ENCODE data around the gene SLC8A1. TPM values are rescaled to one million over a fixed set of nuclear protein-coding genes. Genes with fewer than 3 reads are reported as not detected.

The SLC8A1 gene
- polyA plus RNA-seq, 4 donors: 67.4 to 72.0 (median 68.1) TPM

DNA sequence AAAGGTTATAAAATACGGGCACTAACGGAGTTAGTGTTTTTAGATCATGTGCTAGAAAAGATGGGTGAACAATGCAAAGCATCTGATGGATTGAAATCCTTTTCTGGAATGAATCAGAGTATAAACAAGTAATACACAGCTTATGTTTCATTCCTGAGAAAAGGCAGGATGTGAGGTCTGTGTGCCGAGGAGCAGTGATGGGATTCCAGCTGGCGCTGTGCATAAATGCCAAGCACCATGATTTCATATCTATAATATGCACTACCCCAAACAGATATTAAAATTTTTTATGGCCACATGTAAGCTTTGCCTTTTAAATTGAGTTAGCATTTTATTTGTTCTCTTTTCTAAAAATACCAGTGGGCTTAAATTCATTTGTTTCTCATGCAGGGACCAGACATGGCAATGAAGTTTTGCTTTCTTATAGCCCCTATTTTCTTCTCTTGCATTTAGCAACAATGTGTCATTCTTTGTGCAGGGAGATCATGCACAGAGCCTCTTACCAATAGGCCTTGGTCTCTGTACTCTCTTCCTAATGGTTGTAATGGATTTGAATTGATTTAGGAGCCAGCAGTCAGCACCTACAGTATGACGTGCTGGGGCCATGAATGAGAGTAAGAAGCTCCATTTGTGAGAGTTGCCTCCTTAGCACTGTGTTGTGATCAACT is 323.9 kb downstream of the SLC8A1 start:
- DNase-seq (ENCODE audit: low read depth in 4 of 4, low spot score in 3 of 4): no peak

DNA sequence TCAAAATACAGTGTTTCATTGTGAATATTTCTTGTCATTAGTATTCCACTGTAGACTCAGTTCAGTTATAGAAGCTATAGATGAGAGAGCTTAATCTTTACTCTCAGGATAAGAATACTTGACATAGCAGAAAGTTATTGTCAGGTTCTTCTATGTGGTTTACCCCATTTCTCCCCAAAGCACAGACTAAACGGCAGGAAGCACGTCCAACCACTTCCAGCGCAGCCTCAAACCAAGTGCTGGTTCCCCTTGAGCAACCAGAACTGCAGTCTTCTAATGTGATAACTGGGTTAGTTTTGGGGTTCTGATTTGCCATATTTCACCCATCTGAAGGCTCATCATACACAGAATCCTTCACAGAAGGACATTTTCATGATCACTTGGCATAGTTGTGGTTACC is 324.7 kb downstream of the SLC8A1 start:
- DNase-seq (ENCODE audit: low read depth in 4 of 4, low spot score in 3 of 4): no peak

DNA sequence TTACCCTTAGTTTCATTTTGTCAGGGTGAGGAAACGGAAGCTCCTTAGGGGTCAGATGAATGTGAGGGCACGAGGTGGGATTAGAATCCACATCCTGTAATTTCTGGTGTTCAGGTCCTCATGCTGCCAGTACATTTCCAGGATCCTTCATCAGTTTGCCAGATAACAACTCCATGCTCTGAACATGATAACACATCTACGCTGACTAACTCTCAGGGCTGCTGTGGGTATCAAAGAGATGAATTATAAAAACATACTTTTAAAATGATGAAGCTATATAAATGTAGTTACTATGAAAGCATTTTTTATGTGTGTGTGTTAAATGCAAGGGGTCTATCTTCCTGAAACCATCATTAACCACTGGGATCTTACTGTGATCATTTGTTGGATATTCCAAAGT is 325.9 kb downstream of the SLC8A1 start:
- DNase-seq (ENCODE audit: low read depth in 4 of 4, low spot score in 3 of 4): no peak

DNA sequence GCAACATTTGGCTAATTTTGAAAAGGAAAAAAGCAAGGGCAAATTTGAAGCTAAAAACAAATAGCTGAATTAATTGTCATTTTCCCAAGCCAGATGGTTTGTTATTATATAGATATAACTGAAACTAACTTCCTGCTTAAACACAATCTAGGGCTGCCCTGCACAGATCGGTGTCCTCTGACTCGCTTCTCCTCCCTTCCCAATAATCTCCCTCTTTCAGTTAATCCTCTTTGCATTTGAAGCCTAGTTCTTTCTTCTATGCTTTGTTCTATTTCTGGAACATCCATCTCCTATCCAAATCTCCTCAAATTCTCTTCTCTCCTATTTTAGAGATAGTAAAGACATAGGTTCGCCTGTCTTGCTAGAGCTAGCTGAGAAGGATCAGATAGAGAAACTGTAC is 328.1 kb downstream of the SLC8A1 start:
- DNase-seq (ENCODE audit: low read depth in 4 of 4, low spot score in 3 of 4): no peak

DNA sequence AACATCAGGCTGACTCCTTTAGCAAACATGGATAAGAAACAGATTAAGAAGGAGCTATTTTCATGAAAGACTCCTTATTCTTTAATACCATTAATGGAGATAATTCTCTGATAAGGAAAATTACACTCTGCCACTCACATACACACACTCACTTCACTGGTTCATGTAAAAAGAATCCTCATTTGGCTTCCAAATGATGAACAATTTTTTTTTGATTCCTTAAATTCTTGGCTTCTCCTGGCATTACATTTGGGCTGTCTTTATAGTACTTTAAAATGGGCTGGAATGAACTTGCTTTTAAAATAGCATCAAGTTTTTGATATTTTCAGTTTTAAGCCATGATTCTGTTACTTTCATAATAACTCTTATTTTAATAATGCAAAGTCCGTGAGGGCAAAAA is 328.6 kb downstream of the SLC8A1 start:
- DNase-seq (ENCODE audit: low read depth in 4 of 4, low spot score in 3 of 4): no peak

DNA sequence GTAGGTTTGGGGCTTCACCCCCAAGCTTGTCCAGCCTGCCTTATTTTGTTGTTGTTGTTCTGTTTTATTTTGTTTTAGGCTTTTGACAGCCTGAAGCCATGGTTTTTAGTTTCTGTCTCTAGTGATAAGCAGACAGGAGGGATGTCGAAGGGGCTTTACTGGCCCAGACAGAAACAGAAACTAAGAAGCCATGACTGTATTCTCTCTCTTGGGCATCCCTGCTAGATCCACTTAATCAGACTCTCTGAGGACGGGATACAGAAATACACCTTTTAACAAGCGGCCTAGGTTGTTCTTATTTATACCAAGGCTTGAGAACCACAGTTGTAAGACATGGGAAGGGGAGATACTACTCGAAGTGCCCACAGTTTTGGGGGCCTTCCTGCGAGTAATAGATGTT is 330.9 kb downstream of the SLC8A1 start:
- no peak for DNase-seq (ENCODE audit: low read depth in 4 of 4, low spot score in 3 of 4)

DNA sequence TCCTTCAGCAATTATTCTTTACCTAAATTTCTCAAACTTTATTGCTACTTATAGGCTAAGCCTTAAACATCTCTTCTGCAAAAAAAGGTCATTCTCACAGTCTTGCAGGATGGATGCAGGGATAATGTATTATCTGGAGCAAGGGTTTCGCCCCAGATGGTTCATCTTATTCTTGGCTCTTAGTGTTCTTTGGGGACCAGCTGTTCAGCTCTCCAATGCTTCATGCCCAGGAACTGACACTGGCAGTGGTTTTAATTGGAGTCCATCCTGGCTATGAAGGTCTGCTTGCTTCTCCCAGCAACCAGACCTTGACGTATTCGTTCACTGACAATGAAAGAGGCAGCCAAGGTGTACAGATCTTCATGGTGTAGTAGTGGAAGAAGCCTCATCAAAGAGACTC is 331.9 kb downstream of the SLC8A1 start:
- no peak for DNase-seq (ENCODE audit: low read depth in 4 of 4, low spot score in 3 of 4)

DNA sequence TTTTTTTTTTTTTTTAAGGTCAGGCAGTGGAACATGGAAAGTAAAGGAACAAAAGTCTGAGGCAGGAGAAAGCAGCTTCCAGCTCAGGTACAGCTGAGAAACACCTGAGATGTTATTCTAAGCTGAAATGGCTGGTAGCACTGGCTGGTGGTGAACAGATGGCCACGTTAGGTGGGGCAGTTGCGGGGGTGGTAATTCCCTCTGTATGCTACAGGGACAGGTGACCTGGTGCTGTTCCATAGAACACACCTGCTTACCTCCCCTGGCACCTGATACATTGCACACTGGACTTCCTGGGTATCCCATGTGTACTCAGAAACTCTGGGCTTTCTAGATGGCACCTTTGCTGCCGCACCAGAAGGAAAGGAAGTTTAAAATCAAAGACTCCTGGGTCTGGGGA is 333.3 kb downstream of the SLC8A1 start:
- DNase-seq (ENCODE audit: low read depth in 4 of 4, low spot score in 3 of 4): no peak

DNA sequence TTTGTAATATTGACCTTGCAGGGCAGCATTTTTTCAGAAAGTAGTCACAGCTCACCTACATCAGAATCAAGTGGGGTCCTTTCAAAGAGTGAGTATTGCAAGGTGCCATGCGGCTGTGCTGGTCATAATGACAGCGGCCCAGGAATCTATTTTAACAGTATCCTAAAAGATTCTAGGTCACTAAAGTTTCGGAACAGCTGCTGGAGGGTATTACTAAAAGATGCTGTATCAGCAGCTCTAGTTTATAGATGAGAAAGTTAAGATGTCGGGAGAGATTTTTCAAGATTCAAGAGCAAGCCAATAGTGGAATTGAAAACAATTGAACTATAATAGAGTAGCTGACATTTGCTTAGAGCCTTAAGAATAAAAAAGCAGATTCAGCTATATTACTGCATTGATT is 336.0 kb downstream of the SLC8A1 start:
- no peak for DNase-seq (ENCODE audit: low read depth in 4 of 4, low spot score in 3 of 4)

DNA sequence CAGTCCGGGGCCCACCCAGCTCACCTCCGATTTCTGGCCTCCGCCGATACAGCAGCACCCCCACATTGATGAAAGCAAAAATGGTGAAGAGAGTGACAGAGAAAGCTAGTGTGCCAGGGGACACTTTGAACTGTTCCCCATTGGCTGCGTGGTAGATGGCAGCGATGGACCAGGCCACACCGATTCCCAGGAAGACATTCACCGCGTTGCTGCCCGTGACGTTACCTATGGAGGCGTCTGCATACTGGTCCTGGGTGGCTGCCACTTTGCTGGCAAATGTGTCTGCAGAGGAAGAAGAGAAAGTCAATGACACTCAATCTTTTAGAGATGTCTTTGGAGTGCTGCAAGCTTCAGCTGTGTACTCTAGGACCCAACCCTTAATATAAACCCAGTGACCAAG is 336.5 kb downstream of the SLC8A1 start:
- DNase-seq (ENCODE audit: low read depth in 4 of 4, low spot score in 3 of 4): no peak

DNA sequence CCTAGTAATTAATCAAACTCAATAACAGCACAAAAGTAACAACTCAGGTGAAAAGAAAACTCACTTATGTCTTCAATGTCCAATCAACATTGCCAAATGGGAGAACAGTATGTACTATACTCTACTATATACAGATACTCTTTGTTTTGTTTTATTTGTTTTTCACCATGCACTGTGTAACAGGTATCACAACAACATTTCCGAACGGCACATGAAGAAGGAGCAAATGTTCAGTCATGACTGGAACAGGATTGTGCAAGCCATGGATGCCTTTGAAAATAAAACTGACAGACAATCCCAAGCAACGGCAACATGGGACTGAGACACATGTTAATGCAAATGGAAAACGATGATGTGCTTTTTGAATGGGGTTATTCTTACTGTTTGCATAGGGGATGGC is 337.9 kb downstream of the SLC8A1 start:
- no peak for DNase-seq (ENCODE audit: low read depth in 4 of 4, low spot score in 3 of 4)

DNA sequence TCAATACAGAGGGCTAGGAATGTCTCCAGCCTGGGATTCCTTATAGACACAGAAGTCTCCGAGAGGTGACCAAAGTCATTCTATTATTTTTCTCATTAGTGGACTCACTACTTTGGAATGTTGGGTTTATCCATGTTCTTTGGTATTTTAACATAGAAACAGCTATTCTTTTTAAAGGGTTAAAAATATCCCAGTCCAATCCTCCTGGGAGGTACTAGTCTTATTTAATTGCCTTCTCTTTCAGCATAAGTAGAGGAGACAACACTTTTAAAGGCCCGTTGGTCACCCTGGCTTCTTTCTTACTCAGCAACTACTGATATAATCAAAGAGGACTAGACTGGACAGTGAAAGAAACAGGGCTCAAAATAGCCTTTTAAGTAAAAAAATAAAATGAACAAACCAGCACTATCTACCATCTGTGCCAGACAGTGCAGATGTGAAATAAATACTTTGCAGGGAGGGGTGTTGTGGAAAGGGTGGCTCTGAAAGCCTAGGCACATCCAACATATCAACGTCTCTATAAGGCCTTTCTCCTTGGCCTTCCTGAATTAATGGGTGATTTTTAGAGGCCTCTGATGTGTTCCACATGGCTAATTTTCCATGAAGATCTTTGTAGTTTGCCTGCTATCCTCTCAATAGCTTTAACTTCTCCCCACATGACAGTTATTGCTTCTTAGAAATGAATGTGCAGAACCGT is 338.5 kb downstream of the SLC8A1 start:
- no peak for DNase-seq (ENCODE audit: low read depth in 4 of 4, low spot score in 3 of 4)

DNA sequence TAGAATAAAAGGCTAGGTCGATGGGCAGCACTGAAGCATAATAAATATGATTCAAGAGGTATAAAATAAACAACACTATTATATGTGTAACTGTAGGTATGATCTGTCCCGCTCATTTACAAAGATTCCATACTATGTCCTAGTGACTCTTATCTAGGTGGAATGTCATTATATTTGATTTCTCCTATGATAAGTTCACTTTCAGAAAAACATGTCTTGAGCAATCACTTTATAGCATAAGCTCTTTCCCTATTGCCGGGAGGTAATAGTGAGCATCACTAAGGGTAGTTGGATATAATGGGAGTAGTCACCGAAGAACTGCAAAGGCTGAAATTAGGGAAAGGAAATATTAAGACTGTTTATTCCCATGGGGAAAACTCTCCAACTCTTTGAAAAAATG is 342.5 kb downstream of the SLC8A1 start:
- DNase-seq (ENCODE audit: low read depth in 4 of 4, low spot score in 3 of 4): no peak

DNA sequence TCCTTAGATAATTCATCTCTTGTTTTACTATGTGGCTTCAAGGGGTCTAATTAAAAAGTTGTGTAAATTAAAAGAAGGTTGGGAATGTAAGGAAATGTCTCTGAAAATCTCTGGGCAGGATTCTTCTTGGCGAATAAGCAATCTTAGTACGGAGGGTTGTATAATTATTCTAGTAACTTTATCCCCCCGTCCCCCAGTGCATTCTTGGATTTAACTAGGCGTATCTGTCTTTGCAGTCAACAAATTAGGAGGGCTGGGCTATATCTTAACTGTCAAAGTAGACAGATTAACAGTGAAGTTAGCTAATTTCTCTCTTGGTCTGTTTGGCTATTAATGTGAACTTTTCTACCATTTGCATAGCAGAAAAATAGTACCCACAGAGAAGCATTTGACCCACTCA is 343.0 kb downstream of the SLC8A1 start:
- no peak for DNase-seq (ENCODE audit: low read depth in 4 of 4, low spot score in 3 of 4)

DNA sequence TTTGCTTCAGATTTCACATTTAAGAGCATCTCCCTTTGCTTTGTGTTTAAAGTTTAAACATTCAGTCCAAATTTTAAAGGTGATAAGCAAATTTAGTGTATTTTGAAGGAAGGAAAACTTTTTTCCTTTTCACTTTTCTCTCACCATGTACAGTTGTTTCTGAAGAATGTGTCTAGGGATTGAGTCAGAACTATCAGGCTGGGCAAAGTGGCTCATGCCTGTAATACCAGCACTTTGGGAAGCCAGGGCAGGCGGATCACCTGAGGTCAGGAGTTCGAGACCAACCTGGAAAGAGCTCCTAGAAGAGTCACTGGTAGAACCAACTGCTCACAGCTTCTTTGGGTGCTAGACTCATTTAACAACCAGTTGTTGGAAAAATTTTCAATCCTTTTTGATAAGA is 345.8 kb downstream of the SLC8A1 start:
- no peak for DNase-seq (ENCODE audit: low read depth in 4 of 4, low spot score in 3 of 4)

DNA sequence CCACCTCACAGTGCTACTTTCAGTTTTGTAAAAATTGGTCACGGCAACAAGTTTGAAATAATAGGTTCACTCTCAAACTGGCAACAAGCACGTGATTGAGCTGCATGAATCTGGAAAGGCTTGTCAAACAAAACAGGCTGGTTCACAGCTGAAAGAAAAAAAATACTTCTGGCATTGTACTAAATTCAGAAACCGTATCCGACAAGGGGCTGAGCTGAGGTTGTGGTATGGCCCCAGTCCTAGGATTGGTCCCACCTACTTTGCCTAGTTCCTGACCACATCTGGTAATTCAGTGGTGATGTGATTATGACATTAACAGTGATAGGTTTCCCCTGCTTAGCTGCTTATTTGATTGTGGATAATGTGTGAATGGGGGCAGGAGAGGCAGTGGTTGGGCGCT is 346.3 kb downstream of the SLC8A1 start:
- no peak for DNase-seq (ENCODE audit: low read depth in 4 of 4, low spot score in 3 of 4)

DNA sequence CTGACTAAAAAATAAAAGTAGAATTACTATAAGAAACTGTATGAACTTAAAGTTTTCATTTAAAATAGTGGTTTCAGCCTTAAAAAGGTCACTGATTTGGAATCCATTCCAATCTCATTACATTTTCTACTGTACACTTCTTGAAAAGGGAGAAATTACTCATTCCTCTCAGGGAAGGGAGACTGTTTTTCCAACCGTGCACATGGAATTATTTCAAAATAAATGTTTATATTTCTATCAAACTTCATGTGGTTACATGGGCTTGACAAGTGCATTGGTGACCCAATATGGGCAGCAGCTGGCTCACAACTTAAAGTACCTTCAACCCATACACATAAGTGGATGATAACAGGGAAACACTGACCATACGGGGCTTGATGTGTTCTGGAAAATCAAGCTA is 348.3 kb downstream of the SLC8A1 start:
- no peak for DNase-seq (ENCODE audit: low read depth in 4 of 4, low spot score in 3 of 4)

DNA sequence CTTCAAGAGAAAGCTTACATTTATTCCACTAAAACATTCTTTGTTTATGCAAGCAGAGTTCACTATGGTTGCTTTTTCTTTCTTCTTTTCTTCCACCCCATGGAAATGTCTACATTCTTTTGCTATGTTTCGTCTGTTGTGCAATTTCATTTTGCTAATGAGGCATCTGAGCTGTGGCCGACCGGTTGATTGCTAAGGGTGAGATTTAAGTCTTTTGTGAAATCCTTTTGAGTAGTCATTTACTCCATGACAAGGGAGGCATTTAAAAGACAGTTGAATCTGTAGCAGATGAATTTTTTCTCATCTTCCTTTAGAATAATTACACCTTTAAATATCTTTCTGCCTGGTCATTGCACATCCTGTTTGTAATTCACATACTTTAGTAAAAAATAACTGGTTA is 348.7 kb downstream of the SLC8A1 start:
- no peak for DNase-seq (ENCODE audit: low read depth in 4 of 4, low spot score in 3 of 4)

DNA sequence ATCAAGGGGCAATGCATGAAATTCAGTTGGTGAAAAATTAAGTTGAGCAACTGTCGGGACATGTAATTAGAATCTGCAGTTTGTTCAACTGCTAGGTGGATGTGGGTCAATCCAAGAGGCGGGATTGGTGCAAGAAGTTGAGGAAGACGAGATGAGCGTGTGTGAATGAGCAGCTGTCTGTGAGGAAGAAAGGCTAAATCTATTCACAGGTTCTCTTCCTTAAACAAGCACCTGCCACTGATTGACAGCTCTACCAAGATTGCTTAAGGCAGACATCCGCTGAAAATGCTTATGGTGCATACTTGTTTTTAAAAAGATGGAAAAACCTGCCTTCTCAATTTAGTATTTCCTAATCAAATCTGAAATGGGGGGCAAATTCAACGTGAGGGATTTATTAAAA is 349.4 kb downstream of the SLC8A1 start:
- DNase-seq (ENCODE audit: low read depth in 4 of 4, low spot score in 3 of 4): no peak

DNA sequence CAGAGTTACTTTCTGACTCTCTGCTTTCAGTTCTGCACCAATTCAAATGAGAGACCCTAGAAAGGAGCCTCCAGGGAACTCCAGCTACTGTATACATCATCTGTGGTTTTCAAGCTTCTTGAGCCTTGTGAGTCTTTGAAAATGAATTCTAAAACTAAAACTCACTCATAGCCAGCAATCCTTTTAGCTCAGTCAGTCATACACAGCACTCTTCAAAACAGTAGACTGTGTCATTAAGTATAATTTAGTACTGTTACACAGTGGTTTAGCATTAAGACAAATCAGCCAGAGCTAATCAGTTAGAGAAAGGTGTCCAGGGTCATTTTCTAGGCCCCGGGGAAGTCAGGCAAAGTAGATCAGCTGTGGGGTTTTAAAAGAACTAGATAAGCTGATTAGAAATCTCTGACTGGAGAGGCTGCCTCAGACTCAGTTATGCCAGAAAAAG is 350.7 kb downstream of the SLC8A1 start:
- DNase-seq (ENCODE audit: low read depth in 4 of 4, low spot score in 3 of 4): no peak

DNA sequence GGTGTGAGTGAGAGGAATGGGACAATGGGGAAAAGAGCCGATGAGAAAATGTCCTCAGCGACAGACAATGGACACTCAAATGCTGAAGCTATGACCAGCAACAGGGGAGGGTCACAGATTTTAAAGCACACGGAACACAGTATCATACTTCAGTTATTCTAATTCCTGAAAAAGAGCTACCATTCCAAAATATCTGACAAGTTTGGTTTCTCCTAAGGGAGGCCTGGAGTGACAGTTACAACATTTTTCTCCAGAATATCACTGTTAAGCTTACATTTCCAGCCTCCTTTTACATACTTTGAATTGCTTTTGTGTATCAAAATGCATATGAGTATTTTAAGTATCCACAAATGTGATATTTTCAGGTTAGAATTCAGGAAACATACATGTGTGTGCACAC is 351.2 kb downstream of the SLC8A1 start:
- no peak for DNase-seq (ENCODE audit: low read depth in 4 of 4, low spot score in 3 of 4)

DNA sequence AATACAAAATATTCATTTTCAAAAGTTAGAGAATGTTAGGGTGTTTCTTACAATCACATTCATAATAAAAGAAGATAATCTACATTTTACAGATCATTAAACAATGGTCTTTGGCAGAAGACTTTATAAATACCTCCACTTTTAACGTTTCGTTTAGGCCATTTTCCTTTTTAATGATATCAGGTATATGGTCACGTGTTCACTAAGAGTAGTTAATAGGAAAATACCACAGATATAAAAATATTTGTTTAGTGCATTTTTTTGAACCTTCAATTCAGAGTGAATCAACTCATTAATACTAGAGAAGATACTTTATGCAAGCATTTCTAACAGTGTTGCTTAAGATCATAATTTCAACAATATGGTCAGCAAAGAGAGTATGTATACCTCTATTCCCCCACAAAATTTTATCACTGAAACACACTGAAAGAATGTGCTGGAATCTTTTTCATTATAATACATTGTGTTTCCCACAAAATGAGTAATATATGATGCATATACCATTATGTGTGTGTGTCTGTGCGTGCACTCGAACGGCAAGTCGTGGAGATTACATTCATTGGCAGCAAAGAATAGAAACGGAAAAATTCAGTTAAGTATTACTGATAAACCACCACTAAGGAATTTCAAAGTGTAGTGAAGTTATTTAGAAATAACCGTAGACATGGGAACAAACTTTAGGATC is 353.0 kb downstream of the SLC8A1 start:
- no peak for DNase-seq (ENCODE audit: low read depth in 4 of 4, low spot score in 3 of 4)
